GM21825 (cell line): ENCODE measurements around the gene UBASH3A.

Experiments used
- ATAC-seq: cut with Tn5 transposase; IDR thresholded peaks from one replicate; pipeline ENCODE4 v1.9.1; 2021; ENCODE audit warnings: mild to moderate bottlenecking, moderate library complexity; ENCODE audit not compliant: unreplicated experiment

Gene UBASH3A

GRCh38 chr21:42444745-42445059, 41.0 kb downstream of the UBASH3A start:
- no peak for ATAC-seq

GRCh38 chr21:42445311-42445710, 41.6 kb downstream of the UBASH3A start:
- no peak for ATAC-seq

- no peak for ATAC-seq
These were observed 42.8 kb downstream of the UBASH3A start for GRCh38 chr21:42446531-42446930.

GRCh38 chr21:42447182-42447581, 43.5 kb downstream of the UBASH3A start:
- no peak for ATAC-seq

GRCh38 chr21:42447732-42448131, 44.0 kb downstream of the UBASH3A start:
- ATAC-seq: no peak

- ATAC-seq: no peak
These were observed 45.0 kb downstream of the UBASH3A start for GRCh38 chr21:42448686-42449085.

- no peak for ATAC-seq
These were observed 48.2 kb downstream of the UBASH3A start for GRCh38 chr21:42451941-42452340.

GRCh38 chr21:42452401-42453223, 48.9 kb downstream of the UBASH3A start:
- no peak for ATAC-seq

- no peak for ATAC-seq
These were observed 49.7 kb downstream of the UBASH3A start for GRCh38 chr21:42453224-42453985.

GRCh38 chr21:42453986-42454570, 50.4 kb downstream of the UBASH3A start:
- no peak for ATAC-seq

GRCh38 chr21:42454786-42455185, 51.1 kb downstream of the UBASH3A start:
- ATAC-seq: no peak

GRCh38 chr21:42455196-42455595, 51.5 kb downstream of the UBASH3A start:
- no peak for ATAC-seq

- no peak for ATAC-seq
These were observed 52.2 kb downstream of the UBASH3A start for GRCh38 chr21:42455754-42456440.

GRCh38 chr21:42456457-42456856, 52.8 kb downstream of the UBASH3A start:
- no peak for ATAC-seq

GRCh38 chr21:42459082-42459460, 55.4 kb downstream of the UBASH3A start:
- no peak for ATAC-seq

- ATAC-seq: no peak
These were observed 56.0 kb downstream of the UBASH3A start for GRCh38 chr21:42459546-42460215.

- ATAC-seq: peak; percentile 54
These were observed 56.9 kb downstream of the UBASH3A start for GRCh38 chr21:42460391-42461184.

GRCh38 chr21:42461185-42461520, 57.5 kb downstream of the UBASH3A start:
- ATAC-seq: no peak

- ATAC-seq: no peak
These were observed 58.5 kb downstream of the UBASH3A start for GRCh38 chr21:42461881-42462877.
